HCT116 (cell line): Measurements from ENCODE around the gene CEP170B. TPM values are rescaled to one million over a fixed set of nuclear protein-coding genes. Genes with fewer than 3 reads are reported as not detected.

Experiments used
- ATAC-seq: fragments of 200-7000 bp; cut with Tn5 transposase; 2 replicates; pipeline ENCODE4 v1.9.1; 2020; ENCODE audit warnings: mild to moderate bottlenecking, moderate library complexity
- BruUV-seq: library from RNA; stranded (reverse); fragments of 400-500 nt; replicated peaks from 2 replicates; lab custom pipeline; 2021; lab: Mats Ljungman, UMichigan
- CTCF ChIA-PET: fragments of 300-600 bp; sonication (Branson Sonifier 250); formaldehyde crosslinking; loops from one replicate; lab custom pipeline; 2021; ENCODE audit warnings: antibody characterized with exemption; lab: Charles Lee
- POLR2A ChIA-PET: fragments of 300-600, 350-600 bp; sonication (Branson Sonifier 250); formaldehyde crosslinking; loops from one replicate; lab custom pipeline; 2021; ENCODE audit warnings: antibody characterized with exemption; lab: Charles Lee
- RAD21 ChIA-PET, 2 experiments: fragments of 300-600 bp; sonication (Branson Sonifier 250); formaldehyde crosslinking; loops; one replicate each; lab custom pipeline; 2023; ENCODE audit warnings: low total read pairs in 2 of 2; ENCODE audit not compliant: uncharacterized antibody in 2 of 2, unreplicated experiment in 2 of 2, low non-redundant PET in 1 of 2; lab: Charles Lee
- DNase-seq: peaks from one replicate; pipeline ENCODE4 v3.0.0-alpha.2; 2010; ENCODE audit warnings: low read depth, low spot score
- H2AFZ ChIP-seq: fragments of 200-600 bp; shearing (Covaris generic), sonication (generic); 2 replicates; pipeline ENCODE4 v1.6.1; 2017; ENCODE audit warnings: low read depth, mixed run types, mixed read lengths, antibody characterized with exemption, low read length; ENCODE audit not compliant: poor library complexity, severe bottlenecking
- H3K27ac ChIP-seq: 2 replicates; pipeline ENCODE4 v1.5.1; 2012; ENCODE audit warnings: low read depth, low read length
- H3K27me3 ChIP-seq: fragments of 200-600 bp; sonication (generic); 2 replicates; pipeline ENCODE4 v1.6.1; 2016; ENCODE audit warnings: mixed run types, low read length, mixed read lengths; ENCODE audit not compliant: insufficient read depth
- H3K36me3 ChIP-seq, 2 experiments: fragments of 200-500 bp in 1 of 2; fragments of 200-600 bp in 1 of 2; sonication (Bioruptor generic) in 1 of 2; sonication (generic) in 1 of 2; 2 replicates each; pipeline versions ENCODE4 v1.5.1 to v1.6.1; 2014 to 2016; ENCODE audit warnings: low read length in 2 of 2, inconsistent platforms in 1 of 2, mixed read lengths in 1 of 2, mixed run types in 1 of 2; ENCODE audit not compliant: insufficient read depth in 2 of 2, control insufficient read depth in 1 of 2
- H3K4me1 ChIP-seq, 2 experiments: fragments of 200-600 bp in 1 of 2; sonication (generic) in 1 of 2; 2 replicates each; pipeline versions ENCODE4 v1.5.1 to v1.6.1; 2012 to 2017; ENCODE audit warnings: low read length in 2 of 2, inconsistent platforms in 1 of 2, mild to moderate bottlenecking in 1 of 2, mixed read lengths in 1 of 2, mixed run types in 1 of 2, moderate library complexity in 1 of 2; ENCODE audit not compliant: insufficient read depth in 2 of 2, control insufficient read depth in 1 of 2
- H3K4me2 ChIP-seq: fragments of 200-600 bp; sonication (generic); 2 replicates; pipeline ENCODE4 v1.6.1; 2017; ENCODE audit warnings: mixed run types, low read length, mixed read lengths
- H3K4me3 ChIP-seq, 2 experiments: fragments of 200-600 bp in 1 of 2; sonication (generic) in 1 of 2; replicated peaks in 1 of 2; 2 replicates each; pipeline ENCODE4 v1.5.1; 2011 to 2016; ENCODE audit warnings: low read length in 2 of 2, control low read depth in 1 of 2, low read depth in 1 of 2, mild to moderate bottlenecking in 1 of 2, mixed read lengths in 1 of 2, mixed run types in 1 of 2
- H3K79me2 ChIP-seq: fragments of 200-600 bp; sonication (generic); 2 replicates; pipeline ENCODE4 v1.6.1; 2017; ENCODE audit warnings: mild to moderate bottlenecking, mixed run types, low read length, moderate library complexity, mixed read lengths; ENCODE audit not compliant: insufficient read depth
- H3K9ac ChIP-seq: fragments of 200-600 bp; sonication (generic); 2 replicates; pipeline ENCODE4 v1.6.1; 2016; ENCODE audit warnings: low read length, mixed read lengths
- H3K9me2 ChIP-seq: fragments of 200-600 bp; sonication (generic), shearing (Covaris generic); 2 replicates; pipeline ENCODE4 v1.6.1; 2017; ENCODE audit warnings: mixed run types, mild to moderate bottlenecking, moderate library complexity; ENCODE audit not compliant: insufficient read depth
- H3K9me3 ChIP-seq, 2 experiments: fragments of 200-500 bp in 1 of 2; fragments of 200-600 bp in 1 of 2; sonication (Bioruptor generic) in 1 of 2; sonication (generic) in 1 of 2; 2 replicates each; pipeline ENCODE4 v1.6.1; 2014 to 2017; ENCODE audit warnings: low read length in 2 of 2, mixed read lengths in 2 of 2, inconsistent platforms in 1 of 2, low read depth in 1 of 2, mild to moderate bottlenecking in 1 of 2, mixed run types in 1 of 2, moderate library complexity in 1 of 2; ENCODE audit not compliant: control insufficient read depth in 1 of 2, insufficient read depth in 1 of 2
- H4K20me1 ChIP-seq: fragments of 200-600 bp; sonication (generic), shearing (Covaris generic); 2 replicates; pipeline ENCODE4 v1.6.1; 2017; ENCODE audit warnings: mixed run types, mild to moderate bottlenecking, moderate library complexity; ENCODE audit not compliant: insufficient read depth
- EGR1 ChIP-seq: IDR thresholded peaks from 2 replicates; pipeline ENCODE4 v1.6.1; 2012; ENCODE audit warnings: low read depth
- ELF1 ChIP-seq: IDR thresholded peaks from 2 replicates; pipeline ENCODE4 v1.6.1; 2012; ENCODE audit warnings: low read depth, borderline replicate concordance
- EZH2phosphoT487 ChIP-seq: fragments of 200-600 bp; IDR thresholded peaks from 2 replicates; pipeline ENCODE4 v1.6.1; 2018; ENCODE audit warnings: antibody characterized with exemption, borderline replicate concordance
- FOSL1 ChIP-seq: IDR thresholded peaks from 2 replicates; pipeline ENCODE4 v1.6.1; 2012; ENCODE audit warnings: low read depth
- POLR2A ChIP-seq: IDR thresholded peaks from 2 replicates; pipeline ENCODE4 v1.7.0; 2011; ENCODE audit warnings: borderline replicate concordance; ENCODE audit not compliant: insufficient read depth, insufficient read length; ENCODE audit errors: extremely low read depth
- RAD21 ChIP-seq: IDR thresholded peaks from 2 replicates; pipeline ENCODE4 v1.6.1; 2012; ENCODE audit warnings: low read depth, mild to moderate bottlenecking
- REST ChIP-seq: IDR thresholded peaks from 2 replicates; pipeline ENCODE4 v1.6.1; 2012; ENCODE audit warnings: low read depth
- SP1 ChIP-seq: IDR thresholded peaks from 2 replicates; pipeline ENCODE4 v1.6.1; 2012; ENCODE audit warnings: low read depth
- TCF7L2 ChIP-seq: IDR thresholded peaks from 2 replicates; pipeline ENCODE4 v1.7.0; 2011; ENCODE audit warnings: borderline replicate concordance, inconsistent platforms; ENCODE audit not compliant: insufficient read depth, insufficient read length; ENCODE audit errors: extremely low read depth
- ZBTB33 ChIP-seq: IDR thresholded peaks from 2 replicates; pipeline ENCODE4 v1.6.1; 2011; ENCODE audit warnings: mild to moderate bottlenecking, low read length, moderate library complexity; ENCODE audit not compliant: insufficient replicate concordance; ENCODE audit errors: extremely low read depth
- ZFX ChIP-seq: fragments of 450-650 bp; IDR thresholded peaks from 2 replicates; pipeline ENCODE4 v1.6.1; 2017
- ZNF274 ChIP-seq: fragments of 200-500 bp; sonication (Bioruptor generic); IDR thresholded peaks from 2 replicates; pipeline ENCODE4 v1.6.1; 2014; ENCODE audit warnings: mild to moderate bottlenecking, low read depth, low read length, inconsistent platforms
- intact Hi-C: fragments of 100-400 bp; cut with micrococcal nuclease; formaldehyde crosslinking; loops from 2 replicates; pipeline ENCODE4 v1.10.0; 2022
- total RNA-seq: library from RNA; stranded (reverse); gene quantifications from one replicate; pipeline ENCODE4 v1.2.1, GENCODE V29; 2021; ENCODE audit not compliant: unreplicated experiment
- TF ChIP-seq, protein P1 (sequence below), 3 experiments: fragments of 200-600 bp in 1 of 3; sonication (generic) in 1 of 3; IDR thresholded peaks in 2 of 3; conservative IDR thresholded peaks in 1 of 3; 2 replicates each; pipeline ENCODE4 v1.5.1; 2012 to 2017; ENCODE audit warnings: low read depth in 2 of 3, low read length in 2 of 3, antibody characterized with exemption in 1 of 3, borderline replicate concordance in 1 of 3, control low read depth in 1 of 3, mild to moderate bottlenecking in 1 of 3, mixed read lengths in 1 of 3, mixed run types in 1 of 3, moderate library complexity in 1 of 3; ENCODE audit not compliant: insufficient read depth in 1 of 3

Gene CEP170B
- total RNA-seq, 1 experiment from 2014 or later: 45.9 TPM

GRCh38 chr14:104841730-104842129 lies 23.3 kb upstream of the CEP170B start:
- no peak for ATAC-seq

GRCh38 chr14:104843006-104843405 lies 22.1 kb upstream of the CEP170B start:
- POLR2A ChIA-PET: no interaction called here
- H3K36me3 ChIP-seq: no peaks in the 10 kb centered on the region
- H3K79me2 ChIP-seq: no peaks in the 10 kb centered on the region
- intact Hi-C loops: no loop called here
- H3K9ac ChIP-seq: no peak overlapping the region
- no peaks in the 10 kb centered on the region for H3K4me1 ChIP-seq
- no peaks in the 10 kb centered on the region for H3K9me3 ChIP-seq
- no peaks in the 10 kb centered on the region; the same call in 1 of the 2 replicates for H3K27me3 ChIP-seq
- no peaks in the 10 kb centered on the region for H3K9me2 ChIP-seq
- TF ChIP-seq ZFX (no peak), RAD21 (no peak), EGR1 (no peak), ELF1 (no peak), SP1 (no peak), POLR2A (no peak), ZBTB33 (no peak), TCF7L2 (no peak), ZNF274 (no peak), REST (no peak)
- TF ChIP-seq, protein P1, sequence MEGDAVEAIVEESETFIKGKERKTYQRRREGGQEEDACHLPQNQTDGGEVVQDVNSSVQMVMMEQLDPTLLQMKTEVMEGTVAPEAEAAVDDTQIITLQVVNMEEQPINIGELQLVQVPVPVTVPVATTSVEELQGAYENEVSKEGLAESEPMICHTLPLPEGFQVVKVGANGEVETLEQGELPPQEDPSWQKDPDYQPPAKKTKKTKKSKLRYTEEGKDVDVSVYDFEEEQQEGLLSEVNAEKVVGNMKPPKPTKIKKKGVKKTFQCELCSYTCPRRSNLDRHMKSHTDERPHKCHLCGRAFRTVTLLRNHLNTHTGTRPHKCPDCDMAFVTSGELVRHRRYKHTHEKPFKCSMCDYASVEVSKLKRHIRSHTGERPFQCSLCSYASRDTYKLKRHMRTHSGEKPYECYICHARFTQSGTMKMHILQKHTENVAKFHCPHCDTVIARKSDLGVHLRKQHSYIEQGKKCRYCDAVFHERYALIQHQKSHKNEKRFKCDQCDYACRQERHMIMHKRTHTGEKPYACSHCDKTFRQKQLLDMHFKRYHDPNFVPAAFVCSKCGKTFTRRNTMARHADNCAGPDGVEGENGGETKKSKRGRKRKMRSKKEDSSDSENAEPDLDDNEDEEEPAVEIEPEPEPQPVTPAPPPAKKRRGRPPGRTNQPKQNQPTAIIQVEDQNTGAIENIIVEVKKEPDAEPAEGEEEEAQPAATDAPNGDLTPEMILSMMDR (IDR thresholded peaks at IDR 0.05 in 2 of 3, conservative IDR thresholded peaks at IDR 0.05 in 1 of 3; ENCODE audit: borderline replicate concordance in 1 of 3, insufficient read depth in 1 of 3, low read depth in 2 of 3, low read length in 2 of 3): no peak
- no peak overlapping the region for H3K4me2 ChIP-seq
- DNase-seq (no peak), ATAC-seq (no peak)
- BruUV-seq: no TSS peak
- H3K4me3 ChIP-seq: no peak overlapping the region
- H4K20me1 ChIP-seq: no peaks in the 10 kb centered on the region
- CTCF ChIA-PET: no interaction called here
- H2AFZ ChIP-seq: no peak overlapping the region
- no peak overlapping the region for H3K27ac ChIP-seq
- RAD21 ChIA-PET: no interaction called here

More at GRCh38 chr14:104841730-104842129, 23.3 kb upstream of the CEP170B start:
- H4K20me1 ChIP-seq: no peaks in the 10 kb centered on the region
- no peak for TF ChIP-seq ELF1
- no peak for TF ChIP-seq FOSL1
- TF ChIP-seq EZH2phosphoT487: no peak
- no peak for TF ChIP-seq SP1
- intact Hi-C loops: no loop called here
- CTCF ChIA-PET: no interaction called here
- no peaks in the 10 kb centered on the region for H3K4me1 ChIP-seq
- BruUV-seq: no TSS peak
- H2AFZ ChIP-seq: no peak overlapping the region
- no peaks in the 10 kb centered on the region for H3K79me2 ChIP-seq
- no peak overlapping the region for H3K4me2 ChIP-seq
- H3K27ac ChIP-seq: no peak overlapping the region
- H3K9me3 ChIP-seq: no peaks in the 10 kb centered on the region
- POLR2A ChIA-PET: no interaction called here
- RAD21 ChIA-PET: no interaction called here
- H3K9me2 ChIP-seq: no peaks in the 10 kb centered on the region
- no peak for DNase-seq
- H3K27me3 ChIP-seq: no peaks in the 10 kb centered on the region; the same call in 1 of the 2 replicates
- no peaks in the 10 kb centered on the region for H3K36me3 ChIP-seq
- no peak overlapping the region for H3K9ac ChIP-seq
- no peak overlapping the region for H3K4me3 ChIP-seq
